PC-3 (cell line): Measurements from ENCODE around the gene LAIR1. TPM values are rescaled to one million over a fixed set of nuclear protein-coding genes. Genes with fewer than 3 reads are reported as not detected.
"Not testable (repeated sequence)": the region's sequence is repeated elsewhere in the genome, so short reads cannot be mapped to it uniquely, and the experiment has no call there.

Experiments used
- ATAC-seq: fragments of 200-7000 bp; cut with Tn5 transposase; 2 replicates; pipeline ENCODE4 v1.9.1; 2020; ENCODE audit warnings: mild to moderate bottlenecking, moderate library complexity
- BruUV-seq: library from RNA; stranded (reverse); fragments of 400-500 nt; replicated peaks from 2 replicates; lab custom pipeline; 2021; lab: Mats Ljungman, UMichigan
- CTCF ChIA-PET: fragments of 300-600 bp; sonication (Branson Sonifier 250); formaldehyde crosslinking; loops from one replicate; lab custom pipeline; 2022; ENCODE audit warnings: antibody characterized with exemption; lab: Charles Lee
- POLR2A ChIA-PET: fragments of 300-600 bp; sonication (Branson Sonifier 250); formaldehyde crosslinking; loops from one replicate; lab custom pipeline; 2022; ENCODE audit warnings: antibody characterized with exemption; ENCODE audit not compliant: unreplicated experiment; lab: Charles Lee
- DNase-seq: peaks from one replicate; pipeline ENCODE4 v3.0.0-alpha.2; 2015
- H2AFZ ChIP-seq: fragments of 300-600 bp; sonication (generic); 2 replicates; pipeline ENCODE4 v1.6.0; 2016; ENCODE audit warnings: antibody characterized with exemption, low read length
- H3F3A ChIP-seq: fragments of 300-600 bp; sonication (generic); one replicate; pipeline ENCODE4 v1.6.0; 2017; ENCODE audit warnings: antibody characterized with exemption, low read length, control low read depth, mild to moderate bottlenecking; ENCODE audit not compliant: unreplicated experiment
- H3K27ac ChIP-seq: fragments of 300-600 bp; sonication (generic); 2 replicates; pipeline ENCODE4 v1.5.1; 2016; ENCODE audit warnings: mild to moderate bottlenecking, low read length
- H3K27me3 ChIP-seq: fragments of 300-600 bp; sonication (generic); 2 replicates; pipeline ENCODE4 v1.6.1; 2016; ENCODE audit warnings: low read length, mixed read lengths
- H3K36me3 ChIP-seq: fragments of 300-600 bp; sonication (generic); 2 replicates; pipeline ENCODE4 v1.6.1; 2016; ENCODE audit warnings: low read depth, mixed run types, low read length, mixed read lengths
- H3K4me1 ChIP-seq: fragments of 300-600 bp; sonication (generic); 2 replicates; pipeline ENCODE4 v1.5.1; 2016; ENCODE audit warnings: low read length; ENCODE audit not compliant: insufficient read depth
- H3K4me2 ChIP-seq: fragments of 300-600 bp; sonication (generic); 2 replicates; pipeline ENCODE4 v1.6.0; 2016; ENCODE audit warnings: low read length
- H3K4me3 ChIP-seq: fragments of 300-600 bp; sonication (generic); 2 replicates; pipeline ENCODE4 v1.5.1; 2016; ENCODE audit warnings: mild to moderate bottlenecking, low read length, mixed read lengths
- H3K79me2 ChIP-seq: fragments of 300-600 bp; sonication (generic); 2 replicates; pipeline ENCODE4 v1.6.1; 2017; ENCODE audit warnings: low read length, mixed read lengths
- H3K9ac ChIP-seq: fragments of 300-600 bp; sonication (generic); 2 replicates; pipeline ENCODE4 v1.6.0; 2016; ENCODE audit warnings: mild to moderate bottlenecking, low read length
- H3K9me2 ChIP-seq: fragments of 300-600 bp; sonication (generic); replicated peaks from 2 replicates; pipeline ENCODE4 v1.6.1; 2016; ENCODE audit warnings: mixed run types, low read length, mixed read lengths
- H3K9me3 ChIP-seq: fragments of 300-600 bp; sonication (generic); 2 replicates; pipeline ENCODE4 v1.6.1; 2016; ENCODE audit warnings: low read length, mixed read lengths
- H4K20me1 ChIP-seq: fragments of 300-600 bp; sonication (generic); 2 replicates; pipeline ENCODE4 v1.6.1; 2016; ENCODE audit warnings: low read length, mixed read lengths
- CTCF ChIP-seq: fragments of 300-600 bp; sonication (generic); conservative IDR thresholded peaks from 2 replicates; pipeline ENCODE4 v1.5.1; 2017; ENCODE audit warnings: antibody characterized with exemption, low read depth, mild to moderate bottlenecking, low read length
- EZH2 ChIP-seq: fragments of 300-600 bp; sonication (generic); IDR thresholded peaks from one replicate; pipeline ENCODE4 v1.6.1; 2017; ENCODE audit warnings: antibody characterized with exemption, mild to moderate bottlenecking, low read length; ENCODE audit not compliant: unreplicated experiment
- EZH2phosphoT487 ChIP-seq: fragments of 300-600 bp; sonication (generic); IDR thresholded peaks from 2 replicates; pipeline ENCODE4 v1.6.1; 2018; ENCODE audit warnings: mild to moderate bottlenecking, antibody characterized with exemption, low read length, borderline replicate concordance
- intact Hi-C: fragments of 100-400 bp; cut with micrococcal nuclease; formaldehyde crosslinking; loops from 2 replicates; pipeline ENCODE4 v1.9.0; 2023
- total RNA-seq: library from RNA; depleted of rRNA; stranded (reverse); fragments of >200 nt; gene quantifications from 2 replicates; pipeline ENCODE4 v1.2.3, GENCODE V29; 2014

The LAIR1 gene
- total RNA-seq, 1 experiment from 2014 or later: not detected

- H3K79me2 ChIP-seq, intact Hi-C loops, H4K20me1 ChIP-seq, CTCF ChIA-PET, H3K9me3 ChIP-seq, H3K36me3 ChIP-seq, H3K4me3 ChIP-seq, H3K9me2 ChIP-seq, H3K4me1 ChIP-seq, H3K9ac ChIP-seq, DNase-seq, H3K27ac ChIP-seq, H2AFZ ChIP-seq, POLR2A ChIA-PET, H3K4me2 ChIP-seq, H3F3A ChIP-seq, BruUV-seq: not testable (repeated sequence)
- peak; percentile 55 for ATAC-seq
- H3K27me3 ChIP-seq: peaks cover 20% of the 10 kb centered on the region
Observed at GRCh38 chr19:54359149-54359820, 5.4 kb downstream of the LAIR1 start.

- CTCF ChIA-PET: no interaction called here
- no peak overlapping the region for H2AFZ ChIP-seq
- intact Hi-C loops: no loop called here
- H3K27ac ChIP-seq: no peak overlapping the region
- H3K79me2 ChIP-seq: no peaks in the 10 kb centered on the region
- no peaks in the 10 kb centered on the region for H3K36me3 ChIP-seq
- H3K27me3 ChIP-seq: peaks cover 14% of the 10 kb centered on the region
- no TSS peak for BruUV-seq
- H3K9me2 ChIP-seq: no peaks in the 10 kb centered on the region
- no peak overlapping the region for H3K9ac ChIP-seq
- H3F3A ChIP-seq: no peaks in the 10 kb centered on the region
- no peak overlapping the region for H3K4me2 ChIP-seq
- ATAC-seq (no peak), DNase-seq (no peak)
- no peak for TF ChIP-seq EZH2
- no peak for TF ChIP-seq CTCF
- no peak for TF ChIP-seq EZH2phosphoT487
- H3K9me3 ChIP-seq: no peaks in the 10 kb centered on the region
- no peak overlapping the region for H3K4me3 ChIP-seq
- no peaks in the 10 kb centered on the region for H3K4me1 ChIP-seq
- no peaks in the 10 kb centered on the region for H4K20me1 ChIP-seq
- POLR2A ChIA-PET: no interaction called here
Observed at GRCh38 chr19:54357381-54357780, 7.3 kb downstream of the LAIR1 start.

GRCh38 chr19:54356444-54357056 is 8.2 kb downstream of the LAIR1 start:
- Histone ChIP-seq H3F3A (no peaks in the 10 kb centered on the region), H2AFZ (no peak overlapping the region), H3K36me3 (no peaks in the 10 kb centered on the region), H3K4me3 (no peak overlapping the region), H3K4me1 (no peaks in the 10 kb centered on the region), H3K9me2 (no peaks in the 10 kb centered on the region), H3K79me2 (no peaks in the 10 kb centered on the region), H3K27ac (no peak overlapping the region), H3K4me2 (no peak overlapping the region), H3K27me3 (peaks cover 22% of the 10 kb centered on the region), H3K9ac (no peak overlapping the region), H4K20me1 (no peaks in the 10 kb centered on the region), H3K9me3 (no peaks in the 10 kb centered on the region)
- ATAC-seq: no peak
- ChIA-PET POLR2A (no interaction called here), CTCF (no interaction called here)
- DNase-seq: no peak
- intact Hi-C loops: no loop called here
- no peak for TF ChIP-seq EZH2
- no peak for TF ChIP-seq CTCF
- TF ChIP-seq EZH2phosphoT487: no peak
- BruUV-seq: no TSS peak
